PC-3 (cell line): ENCODE data around the gene FHAD1.

Source experiments
- CTCF ChIP-seq: fragments of 300-600 bp; sonication (generic); conservative IDR thresholded peaks from 2 replicates; pipeline ENCODE4 v1.5.1; 2017; ENCODE audit warnings: antibody characterized with exemption, low read depth, mild to moderate bottlenecking, low read length
- EZH2phosphoT487 ChIP-seq: fragments of 300-600 bp; sonication (generic); IDR thresholded peaks from 2 replicates; pipeline ENCODE4 v1.6.1; 2018; ENCODE audit warnings: mild to moderate bottlenecking, antibody characterized with exemption, low read length, borderline replicate concordance

GRCh38 chr1:15308135-15308534 is 61.1 kb downstream of the FHAD1 start:
- TF ChIP-seq CTCF (no peak), EZH2phosphoT487 (no peak)
